ENCODE data around the gene IAH1.

Gene IAH1

GRCh38 chr2:9518780-9519179 is 44.4 kb downstream of the IAH1 start:
- no peak for DNase-seq
- in situ Hi-C loops (cut with MboI; ENCODE audit: low pct_unique_long_range_greater_than_20kb, low sequenced_read_pairs) = no loop called here

GRCh38 chr2:9519250-9519649 is 44.9 kb downstream of the IAH1 start:
- DNase-seq = no peak
- in situ Hi-C loops (cut with MboI; ENCODE audit: low pct_unique_long_range_greater_than_20kb, low sequenced_read_pairs) = no loop called here

- in situ Hi-C loops (cut with MboI; ENCODE audit: low pct_unique_long_range_greater_than_20kb, low sequenced_read_pairs) = no loop called here
- no peak for DNase-seq
Measured at GRCh38 chr2:9524291-9524690, 49.9 kb downstream of the IAH1 start.

- DNase-seq = no peak
- in situ Hi-C loops (cut with MboI; ENCODE audit: low pct_unique_long_range_greater_than_20kb, low sequenced_read_pairs) = no loop called here
Measured at GRCh38 chr2:9525266-9525665, 50.9 kb downstream of the IAH1 start.

GRCh38 chr2:9527995-9528787 is 53.8 kb downstream of the IAH1 start:
- no peak for DNase-seq
- in situ Hi-C loops (cut with MboI; ENCODE audit: low pct_unique_long_range_greater_than_20kb, low sequenced_read_pairs) = no loop called here

GRCh38 chr2:9532421-9532820 is 58.1 kb downstream of the IAH1 start:
- DNase-seq = no peak
- in situ Hi-C loops (cut with MboI; ENCODE audit: low pct_unique_long_range_greater_than_20kb, low sequenced_read_pairs) = no loop called here

- in situ Hi-C loops (cut with MboI; ENCODE audit: low pct_unique_long_range_greater_than_20kb, low sequenced_read_pairs) = no loop called here
- DNase-seq = no peak
Measured at GRCh38 chr2:9533663-9534062, 59.3 kb downstream of the IAH1 start.

GRCh38 chr2:9535177-9535576 is 60.8 kb downstream of the IAH1 start:
- peak; percentile 43 for DNase-seq
- in situ Hi-C loops (cut with MboI; ENCODE audit: low pct_unique_long_range_greater_than_20kb, low sequenced_read_pairs) = no loop called here

- in situ Hi-C loops (cut with MboI; ENCODE audit: low pct_unique_long_range_greater_than_20kb, low sequenced_read_pairs) = no loop called here
Measured at GRCh38 chr2:9536504-9536903, 62.2 kb downstream of the IAH1 start.

GRCh38 chr2:9538000-9538507 is 63.7 kb downstream of the IAH1 start:
- DNase-seq = peak; percentile 90
- in situ Hi-C loops (cut with MboI; ENCODE audit: low pct_unique_long_range_greater_than_20kb, low sequenced_read_pairs) = no loop called here

More at GRCh38 chr2:9536504-9536903, 62.2 kb downstream of the IAH1 start:
- no peak for DNase-seq

Measured in KBM-7 (cell line).